HEK293 (cell line): ENCODE results near the gene COL18A1.

Source experiments
- KLF7 ChIP-seq: fragments of 450-650 bp; formaldehyde crosslinking; IDR thresholded peaks from 2 replicates; pipeline ENCODE4 v1.5.1; 2016; ENCODE audit warnings: missing biosample characterization, missing genetic modification characterization, borderline replicate concordance
- PRDM2 ChIP-seq: fragments of 450-650 bp; formaldehyde crosslinking; IDR thresholded peaks from 2 replicates; pipeline ENCODE4 v1.5.1; 2016; ENCODE audit warnings: missing biosample characterization, missing genetic modification characterization, borderline replicate concordance
- REPIN1 ChIP-seq: fragments of 450-650 bp; formaldehyde crosslinking; IDR thresholded peaks from 2 replicates; pipeline ENCODE4 v1.5.1; 2017; ENCODE audit warnings: missing biosample characterization, missing genetic modification characterization, low read depth
- ZBTB17 ChIP-seq: fragments of 450-650 bp; formaldehyde crosslinking; IDR thresholded peaks from 2 replicates; pipeline ENCODE4 v1.5.1; 2016; ENCODE audit warnings: missing biosample characterization, missing genetic modification characterization
- ZFHX2 ChIP-seq: fragments of 450-650 bp; formaldehyde crosslinking; conservative IDR thresholded peaks from 2 replicates; pipeline ENCODE4 v1.5.1; 2016; ENCODE audit warnings: missing biosample characterization, missing genetic modification characterization
- ZNF121 ChIP-seq: fragments of 450-650 bp; formaldehyde crosslinking; IDR thresholded peaks from 2 replicates; pipeline ENCODE4 v1.5.1; 2016; ENCODE audit warnings: missing biosample characterization, missing genetic modification characterization
- ZNF202 ChIP-seq: fragments of 450-650 bp; formaldehyde crosslinking; IDR thresholded peaks from 2 replicates; pipeline ENCODE4 v1.5.1; 2016; ENCODE audit warnings: missing biosample characterization, missing genetic modification characterization, borderline replicate concordance
- ZNF239 ChIP-seq: fragments of 450-650 bp; formaldehyde crosslinking; IDR thresholded peaks from 2 replicates; pipeline ENCODE4 v1.5.1; 2016; ENCODE audit warnings: missing biosample characterization, missing genetic modification characterization
- ZNF274 ChIP-seq, 2 experiments: fragments of 200-500 bp in 1 of 2; fragments of 450-650 bp in 1 of 2; sonication (Bioruptor generic) in 1 of 2; formaldehyde crosslinking in 1 of 2; IDR thresholded peaks; 2 replicates each; pipeline versions ENCODE4 v1.5.1 to v1.6.1; 2014 to 2016; ENCODE audit warnings: borderline replicate concordance in 1 of 2, inconsistent platforms in 1 of 2, low read length in 1 of 2, missing biosample characterization in 1 of 2, missing genetic modification characterization in 1 of 2
- ZNF280D ChIP-seq: fragments of 450-650 bp; formaldehyde crosslinking; IDR thresholded peaks from 2 replicates; pipeline ENCODE4 v1.5.1; 2016; ENCODE audit warnings: missing biosample characterization, missing genetic modification characterization
- ZNF311 ChIP-seq: fragments of 450-650 bp; formaldehyde crosslinking; IDR thresholded peaks from 2 replicates; pipeline ENCODE4 v1.5.1; 2017; ENCODE audit warnings: missing biosample characterization, missing genetic modification characterization, borderline replicate concordance
- ZNF324 ChIP-seq: fragments of 450-650 bp; formaldehyde crosslinking; IDR thresholded peaks from 2 replicates; pipeline ENCODE4 v1.5.1; 2016; ENCODE audit warnings: missing biosample characterization, missing genetic modification characterization
- ZNF350 ChIP-seq: fragments of 450-650 bp; formaldehyde crosslinking; IDR thresholded peaks from 2 replicates; pipeline ENCODE4 v1.5.0; 2017; ENCODE audit warnings: missing biosample characterization, mild to moderate bottlenecking, missing genetic modification characterization
- ZNF366 ChIP-seq: fragments of 450-650 bp; formaldehyde crosslinking; conservative IDR thresholded peaks from 2 replicates; pipeline ENCODE4 v1.5.1; 2016; ENCODE audit warnings: missing biosample characterization, missing genetic modification characterization
- ZNF416 ChIP-seq: fragments of 450-650 bp; formaldehyde crosslinking; IDR thresholded peaks from 2 replicates; pipeline ENCODE4 v1.5.1; 2016; ENCODE audit warnings: missing biosample characterization, missing genetic modification characterization
- ZNF473 ChIP-seq: fragments of 450-650 bp; formaldehyde crosslinking; IDR thresholded peaks from 2 replicates; pipeline ENCODE4 v1.5.1; 2017; ENCODE audit warnings: missing biosample characterization, missing genetic modification characterization
- ZNF510 ChIP-seq: fragments of 450-650 bp; formaldehyde crosslinking; IDR thresholded peaks from 2 replicates; pipeline ENCODE4 v1.5.1; 2018; ENCODE audit warnings: mild to moderate bottlenecking, missing genetic modification characterization, missing biosample characterization; ENCODE audit not compliant: insufficient replicate concordance
- ZNF521 ChIP-seq: fragments of 450-650 bp; formaldehyde crosslinking; IDR thresholded peaks from 2 replicates; pipeline ENCODE4 v1.5.1; 2017; ENCODE audit warnings: missing biosample characterization, mild to moderate bottlenecking, missing genetic modification characterization
- ZNF529 ChIP-seq: fragments of 450-650 bp; formaldehyde crosslinking; IDR thresholded peaks from 2 replicates; pipeline ENCODE4 v1.5.1; 2017; ENCODE audit warnings: missing genetic modification characterization, missing biosample characterization; ENCODE audit not compliant: insufficient replicate concordance
- ZNF585B ChIP-seq: fragments of 450-650 bp; formaldehyde crosslinking; IDR thresholded peaks from 2 replicates; pipeline ENCODE4 v1.5.1; 2016; ENCODE audit warnings: missing biosample characterization, missing genetic modification characterization
- ZNF621 ChIP-seq: fragments of 450-650 bp; formaldehyde crosslinking; IDR thresholded peaks from 2 replicates; pipeline ENCODE4 v1.5.1; 2017; ENCODE audit warnings: missing biosample characterization, missing genetic modification characterization
- ZNF624 ChIP-seq: fragments of 450-650 bp; formaldehyde crosslinking; IDR thresholded peaks from 2 replicates; pipeline ENCODE4 v1.5.1; 2017; ENCODE audit warnings: missing biosample characterization, missing genetic modification characterization
- TF ChIP-seq, protein P1 (sequence below): fragments of 450-650 bp; formaldehyde crosslinking; IDR thresholded peaks from 2 replicates; pipeline ENCODE4 v1.5.1; 2016; ENCODE audit warnings: missing biosample characterization, missing genetic modification characterization
- TF ChIP-seq, protein P2 (sequence below): fragments of 450-650 bp; formaldehyde crosslinking; IDR thresholded peaks from 2 replicates; pipeline ENCODE4 v1.5.1; 2017; ENCODE audit warnings: missing biosample characterization, missing genetic modification characterization
- TF ChIP-seq, protein P3 (sequence below): fragments of 450-650 bp; formaldehyde crosslinking; IDR thresholded peaks from 2 replicates; pipeline ENCODE4 v1.5.1; 2016; ENCODE audit warnings: missing biosample characterization, missing genetic modification characterization

COL18A1 gene

DNA sequence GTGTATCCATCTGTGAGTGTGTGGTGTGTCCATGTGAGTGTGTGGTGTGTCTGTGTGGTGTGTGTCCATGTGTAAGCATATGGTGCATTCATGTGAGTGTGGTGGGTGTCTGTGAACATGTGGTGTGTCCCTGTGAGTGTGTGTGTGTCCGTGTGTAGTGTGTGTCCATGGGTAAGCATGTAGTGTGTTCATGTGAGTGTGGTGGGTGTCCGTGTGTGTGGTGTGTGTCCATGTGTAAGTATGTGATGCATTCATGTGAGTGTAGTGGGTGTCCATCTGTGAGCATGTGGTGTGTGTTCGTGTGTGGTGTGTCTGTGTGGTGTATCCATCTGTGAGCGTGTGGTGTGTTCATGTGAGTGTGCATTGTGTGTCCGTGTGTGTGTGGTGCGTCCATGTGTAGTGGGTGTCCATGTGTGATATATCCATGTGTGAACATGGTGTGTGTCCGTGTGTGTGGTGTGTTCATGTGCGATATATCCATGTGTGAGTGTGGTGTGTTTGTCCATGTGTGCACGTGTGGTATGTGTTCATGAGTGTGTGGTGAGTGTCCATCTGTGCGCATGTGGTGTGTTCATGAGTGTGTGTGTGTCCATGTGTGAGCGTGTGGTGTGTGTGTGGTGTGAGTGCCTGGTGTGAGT, 124.9 kb downstream of the COL18A1 start (continued):
- TF ChIP-seq PRDM2 = no peak
- no peak for TF ChIP-seq ZNF416
- TF ChIP-seq ZNF239 (tag by site-specific recombination) = no peak; the same call in 1 of the 2 replicates
- TF ChIP-seq ZNF121 (tag by site-specific recombination) = no peak
- TF ChIP-seq, protein P1, sequence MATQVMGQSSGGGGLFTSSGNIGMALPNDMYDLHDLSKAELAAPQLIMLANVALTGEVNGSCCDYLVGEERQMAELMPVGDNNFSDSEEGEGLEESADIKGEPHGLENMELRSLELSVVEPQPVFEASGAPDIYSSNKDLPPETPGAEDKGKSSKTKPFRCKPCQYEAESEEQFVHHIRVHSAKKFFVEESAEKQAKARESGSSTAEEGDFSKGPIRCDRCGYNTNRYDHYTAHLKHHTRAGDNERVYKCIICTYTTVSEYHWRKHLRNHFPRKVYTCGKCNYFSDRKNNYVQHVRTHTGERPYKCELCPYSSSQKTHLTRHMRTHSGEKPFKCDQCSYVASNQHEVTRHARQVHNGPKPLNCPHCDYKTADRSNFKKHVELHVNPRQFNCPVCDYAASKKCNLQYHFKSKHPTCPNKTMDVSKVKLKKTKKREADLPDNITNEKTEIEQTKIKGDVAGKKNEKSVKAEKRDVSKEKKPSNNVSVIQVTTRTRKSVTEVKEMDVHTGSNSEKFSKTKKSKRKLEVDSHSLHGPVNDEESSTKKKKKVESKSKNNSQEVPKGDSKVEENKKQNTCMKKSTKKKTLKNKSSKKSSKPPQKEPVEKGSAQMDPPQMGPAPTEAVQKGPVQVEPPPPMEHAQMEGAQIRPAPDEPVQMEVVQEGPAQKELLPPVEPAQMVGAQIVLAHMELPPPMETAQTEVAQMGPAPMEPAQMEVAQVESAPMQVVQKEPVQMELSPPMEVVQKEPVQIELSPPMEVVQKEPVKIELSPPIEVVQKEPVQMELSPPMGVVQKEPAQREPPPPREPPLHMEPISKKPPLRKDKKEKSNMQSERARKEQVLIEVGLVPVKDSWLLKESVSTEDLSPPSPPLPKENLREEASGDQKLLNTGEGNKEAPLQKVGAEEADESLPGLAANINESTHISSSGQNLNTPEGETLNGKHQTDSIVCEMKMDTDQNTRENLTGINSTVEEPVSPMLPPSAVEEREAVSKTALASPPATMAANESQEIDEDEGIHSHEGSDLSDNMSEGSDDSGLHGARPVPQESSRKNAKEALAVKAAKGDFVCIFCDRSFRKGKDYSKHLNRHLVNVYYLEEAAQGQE (tag by site-specific recombination) = no peak
- no peak for TF ChIP-seq KLF7
- no peak for TF ChIP-seq ZNF585B (tag by site-specific recombination)
- TF ChIP-seq ZNF624 = no peak
- TF ChIP-seq, protein P2, sequence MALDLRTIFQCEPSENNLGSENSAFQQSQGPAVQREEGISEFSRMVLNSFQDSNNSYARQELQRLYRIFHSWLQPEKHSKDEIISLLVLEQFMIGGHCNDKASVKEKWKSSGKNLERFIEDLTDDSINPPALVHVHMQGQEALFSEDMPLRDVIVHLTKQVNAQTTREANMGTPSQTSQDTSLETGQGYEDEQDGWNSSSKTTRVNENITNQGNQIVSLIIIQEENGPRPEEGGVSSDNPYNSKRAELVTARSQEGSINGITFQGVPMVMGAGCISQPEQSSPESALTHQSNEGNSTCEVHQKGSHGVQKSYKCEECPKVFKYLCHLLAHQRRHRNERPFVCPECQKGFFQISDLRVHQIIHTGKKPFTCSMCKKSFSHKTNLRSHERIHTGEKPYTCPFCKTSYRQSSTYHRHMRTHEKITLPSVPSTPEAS = no peak
- no peak for TF ChIP-seq ZNF366
- TF ChIP-seq ZNF324 = no peak
- TF ChIP-seq ZNF621 (tag by site-specific recombination) = no peak
- TF ChIP-seq ZNF202 = no peak
- TF ChIP-seq ZFHX2 (tag by site-specific recombination) = no peak
- TF ChIP-seq ZBTB17 (tag by site-specific recombination) = no peak
- no peak for TF ChIP-seq ZNF350 (tag by site-specific recombination)
- TF ChIP-seq ZNF473 (tag by site-specific recombination) = peak; percentile 64; the same call in 1 of the 2 replicates
- peak; percentile 52; the same call in 1 of the 2 replicates for TF ChIP-seq ZNF311 (tag by site-specific recombination)
- TF ChIP-seq ZNF510 (tag by site-specific recombination) = no peak
- no peak; the same call in 1 of the 2 replicates for TF ChIP-seq REPIN1
- TF ChIP-seq ZNF274 (IDR thresholded peaks at IDR 0.05; ENCODE audit: low read length) = no peak
- peak; percentile 39; the same call in 1 of the 2 replicates for TF ChIP-seq ZNF274 (tag by site-specific recombination; IDR thresholded peaks at IDR 0.05; ENCODE audit: borderline replicate concordance)
- TF ChIP-seq ZNF529 (tag by site-specific recombination) = no peak
- TF ChIP-seq ZNF521 (tag by site-specific recombination) = peak; percentile 30; the same call in 1 of the 2 replicates
- TF ChIP-seq ZNF280D (tag by site-specific recombination) = no peak
- TF ChIP-seq, protein P3, sequence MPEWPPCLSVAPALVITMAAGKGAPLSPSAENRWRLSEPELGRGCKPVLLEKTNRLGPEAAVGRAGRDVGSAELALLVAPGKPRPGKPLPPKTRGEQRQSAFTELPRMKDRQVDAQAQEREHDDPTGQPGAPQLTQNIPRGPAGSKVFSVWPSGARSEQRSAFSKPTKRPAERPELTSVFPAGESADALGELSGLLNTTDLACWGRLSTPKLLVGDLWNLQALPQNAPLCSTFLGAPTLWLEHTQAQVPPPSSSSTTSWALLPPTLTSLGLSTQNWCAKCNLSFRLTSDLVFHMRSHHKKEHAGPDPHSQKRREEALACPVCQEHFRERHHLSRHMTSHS (tag by site-specific recombination) = no peak
